ENCODE measurements around the gene PVALEF.

PVALEF gene

DNA sequence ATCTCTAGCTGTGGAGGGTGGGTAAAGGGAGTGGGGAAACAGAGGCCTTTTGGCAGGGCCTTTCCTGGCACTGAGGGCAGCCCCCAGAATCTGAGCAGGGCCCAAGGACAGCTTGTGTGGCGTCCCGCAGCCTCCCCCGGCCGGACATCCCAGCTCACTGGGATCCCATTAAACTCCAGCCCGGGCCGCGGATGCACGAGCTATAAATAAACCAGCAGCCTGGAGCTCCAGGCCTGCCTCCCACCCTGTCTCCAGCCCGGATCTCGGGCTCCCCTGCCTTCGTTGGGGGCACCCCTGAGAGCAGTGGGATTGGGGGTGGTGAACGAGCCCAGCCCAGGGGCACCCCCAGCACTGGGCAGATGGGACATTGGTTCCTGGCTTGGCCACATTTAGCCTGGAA is 14.6 kb downstream of the PVALEF start:
- FAIRE-seq (no peak), DNase-seq (ENCODE audit: insufficient read length, low spot score) (no peak)

DNA sequence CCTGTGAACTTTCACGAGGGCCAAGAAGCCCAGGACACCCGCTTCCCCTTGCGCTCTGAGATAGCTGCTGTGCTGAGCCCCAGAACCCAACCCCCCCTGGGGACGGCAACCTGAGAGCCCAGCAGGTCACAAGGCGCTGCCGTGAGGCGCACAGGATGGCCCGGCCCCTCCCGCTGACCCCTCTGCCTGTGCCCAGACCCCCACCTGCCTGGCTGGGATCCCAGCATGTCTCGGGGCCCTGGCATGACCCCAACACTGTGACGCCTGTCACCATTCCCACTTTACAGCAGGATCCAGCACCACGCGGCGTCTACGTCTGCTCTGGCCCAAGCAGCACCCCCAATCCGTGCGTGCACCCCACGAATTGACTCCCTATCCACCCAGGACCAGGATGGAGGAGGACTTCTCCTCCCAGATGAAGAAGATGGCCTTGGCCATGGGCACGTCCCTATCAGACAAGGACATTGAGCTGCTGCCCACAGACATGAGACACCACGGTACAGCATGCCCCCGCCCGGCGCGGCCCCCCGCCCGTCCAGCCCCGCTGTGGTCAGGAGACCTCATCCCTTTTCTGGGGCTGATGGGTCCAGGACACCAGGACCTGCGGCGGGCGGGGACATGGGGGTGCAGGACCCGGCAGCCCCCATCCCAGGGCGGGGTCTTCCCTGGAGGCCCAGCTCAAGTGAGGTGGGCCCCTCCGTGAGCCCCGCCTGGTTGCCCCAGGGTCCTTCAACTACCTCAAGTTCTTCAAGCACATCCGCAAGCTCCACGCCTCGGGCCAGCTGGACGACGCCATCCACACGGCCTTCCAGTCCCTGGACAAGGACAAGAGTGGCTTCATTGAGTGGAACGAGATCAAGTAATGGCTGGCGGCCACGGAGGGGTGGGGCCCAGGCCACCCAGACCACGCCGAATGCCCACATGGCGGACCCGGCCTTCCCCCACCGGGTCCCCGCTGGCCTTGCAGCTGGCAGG is 15.8 kb downstream of the PVALEF start:
- FAIRE-seq (no peak), DNase-seq (ENCODE audit: insufficient read length, low spot score) (no peak)

DNA sequence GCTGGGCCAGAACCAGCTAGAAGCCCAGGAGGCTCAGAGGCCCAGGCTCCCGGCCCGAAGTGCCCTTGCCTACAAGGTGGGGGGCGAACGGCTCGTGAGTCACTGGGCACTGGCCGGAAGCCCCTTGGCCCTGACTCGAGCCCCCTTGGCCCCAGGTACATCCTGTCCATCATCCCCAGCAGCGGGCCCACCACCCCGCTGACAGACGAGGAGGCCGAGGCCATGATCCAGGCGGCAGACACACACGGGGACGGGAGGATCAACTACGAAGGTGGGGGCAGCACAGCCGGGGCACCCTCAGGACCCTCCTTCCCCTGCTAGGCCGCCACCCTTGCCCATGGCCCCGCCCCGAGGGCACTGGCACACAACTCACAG is 16.5 kb downstream of the PVALEF start:
- DNase-seq (ENCODE audit: insufficient read length, low spot score) (no peak), FAIRE-seq (no peak)

- DNase-seq (ENCODE audit: insufficient read length, low spot score) (no peak), FAIRE-seq (no peak)
Observed at GRCh38 chr17:81182596-81182995, 17.3 kb downstream of the PVALEF start.

DNA sequence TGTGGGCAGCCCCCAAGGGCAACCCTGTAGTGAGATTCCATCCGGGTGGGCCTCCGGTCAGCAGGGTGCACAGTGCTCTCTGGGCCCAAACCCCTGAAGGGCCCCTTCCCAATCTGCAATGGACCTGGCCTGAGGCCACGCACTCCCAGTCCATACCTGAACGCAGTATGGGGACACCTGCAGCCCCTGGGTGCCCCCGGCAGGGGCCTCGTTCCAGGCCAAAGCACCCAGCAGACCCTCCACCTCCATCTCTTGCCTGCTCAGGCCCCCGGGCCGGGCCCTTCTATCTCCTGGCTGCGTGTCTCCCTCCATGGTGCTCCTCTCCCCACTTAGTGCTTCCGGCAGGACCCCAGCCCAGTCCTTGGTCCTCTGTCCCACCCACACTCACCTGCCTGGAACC is 18.0 kb downstream of the PVALEF start:
- DNase-seq (ENCODE audit: insufficient read length, low spot score): no peak
- no peak for FAIRE-seq

DNA sequence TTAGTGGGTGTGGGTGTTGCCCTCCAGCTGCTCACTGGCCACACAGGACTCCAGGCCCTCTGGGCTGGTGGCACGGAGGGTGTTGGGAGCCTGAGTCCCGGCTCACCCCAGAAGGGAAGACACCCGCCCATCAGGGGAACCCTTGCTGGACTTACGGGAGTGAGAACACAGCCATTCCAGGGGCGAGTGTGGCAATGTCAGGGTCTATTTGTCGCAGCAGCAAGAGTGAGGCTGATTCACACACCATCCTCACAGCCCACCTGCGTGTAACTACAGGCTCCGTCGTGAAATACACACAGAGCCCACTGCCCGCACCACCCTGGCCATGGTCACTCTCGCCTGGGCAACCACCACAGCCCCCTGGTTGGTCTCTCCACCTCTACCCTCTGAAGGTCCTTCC is 18.5 kb downstream of the PVALEF start:
- FAIRE-seq (no peak), DNase-seq (ENCODE audit: insufficient read length, low spot score) (no peak)

DNA sequence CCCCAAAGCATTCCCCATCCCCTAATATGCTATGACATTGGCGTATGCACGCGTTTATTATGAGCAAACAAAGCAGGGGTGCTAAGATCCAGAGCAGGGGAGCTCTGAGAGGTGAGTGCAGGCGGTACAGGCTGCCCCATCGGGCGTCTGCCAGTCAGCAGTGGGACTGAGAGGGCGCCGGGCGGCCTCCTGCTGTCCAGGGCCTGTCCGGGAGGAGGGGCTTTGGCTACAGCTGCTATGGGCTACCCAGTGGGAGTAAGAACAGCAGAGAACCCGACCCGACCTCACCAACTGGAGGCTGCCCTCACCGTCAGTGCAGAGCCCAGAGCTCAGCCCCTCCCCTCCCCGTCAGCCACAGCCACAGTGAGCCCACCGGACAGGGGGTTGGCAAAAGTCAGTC is 19.2 kb downstream of the PVALEF start:
- FAIRE-seq (no peak), DNase-seq (ENCODE audit: insufficient read length, low spot score) (no peak)

DNA sequence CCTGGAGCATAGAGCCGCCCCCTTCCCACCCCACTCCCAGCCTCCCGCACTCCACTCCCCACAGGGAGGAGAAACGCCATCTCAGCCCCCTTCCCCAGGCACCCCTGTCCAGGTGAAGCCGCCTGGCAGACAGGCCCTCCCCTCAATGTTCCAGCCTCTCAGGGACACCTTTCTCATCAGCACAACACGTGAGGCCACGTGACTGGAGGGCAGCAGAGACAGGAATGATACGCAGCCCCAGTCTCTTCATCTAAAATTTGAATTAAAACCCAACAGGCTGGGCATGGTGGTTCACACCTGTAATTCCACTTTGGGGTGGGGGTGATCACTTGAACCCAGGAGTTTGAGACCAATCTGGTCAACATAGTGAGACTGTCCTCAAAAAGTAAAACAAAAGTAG is 20.9 kb downstream of the PVALEF start:
- FAIRE-seq: no peak

DNA sequence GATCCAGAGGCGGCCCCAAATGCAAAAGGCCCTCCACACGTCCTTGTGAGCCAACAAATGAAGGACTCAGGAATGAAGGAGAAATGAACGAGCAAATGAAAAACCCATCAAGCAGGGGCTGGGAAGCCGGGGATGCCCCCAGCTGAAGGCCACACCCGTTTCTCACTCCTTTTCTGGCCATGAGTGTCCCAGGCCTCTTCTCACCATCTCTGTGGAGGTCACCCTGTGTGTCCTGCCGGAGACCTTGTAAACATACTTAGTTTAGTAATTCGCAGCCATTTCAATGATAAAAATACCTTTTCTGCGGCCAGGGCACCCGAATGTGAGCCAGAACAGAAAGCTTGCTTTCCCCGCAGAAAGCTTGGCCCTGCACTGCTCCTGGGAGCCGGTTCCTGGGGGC is 21.8 kb downstream of the PVALEF start:
- DNase-seq (ENCODE audit: insufficient read length, low spot score) (no peak), FAIRE-seq (no peak)

More for the DNA sequence above, 20.9 kb downstream of the PVALEF start:
- no peak for DNase-seq (ENCODE audit: insufficient read length, low spot score)

DNA sequence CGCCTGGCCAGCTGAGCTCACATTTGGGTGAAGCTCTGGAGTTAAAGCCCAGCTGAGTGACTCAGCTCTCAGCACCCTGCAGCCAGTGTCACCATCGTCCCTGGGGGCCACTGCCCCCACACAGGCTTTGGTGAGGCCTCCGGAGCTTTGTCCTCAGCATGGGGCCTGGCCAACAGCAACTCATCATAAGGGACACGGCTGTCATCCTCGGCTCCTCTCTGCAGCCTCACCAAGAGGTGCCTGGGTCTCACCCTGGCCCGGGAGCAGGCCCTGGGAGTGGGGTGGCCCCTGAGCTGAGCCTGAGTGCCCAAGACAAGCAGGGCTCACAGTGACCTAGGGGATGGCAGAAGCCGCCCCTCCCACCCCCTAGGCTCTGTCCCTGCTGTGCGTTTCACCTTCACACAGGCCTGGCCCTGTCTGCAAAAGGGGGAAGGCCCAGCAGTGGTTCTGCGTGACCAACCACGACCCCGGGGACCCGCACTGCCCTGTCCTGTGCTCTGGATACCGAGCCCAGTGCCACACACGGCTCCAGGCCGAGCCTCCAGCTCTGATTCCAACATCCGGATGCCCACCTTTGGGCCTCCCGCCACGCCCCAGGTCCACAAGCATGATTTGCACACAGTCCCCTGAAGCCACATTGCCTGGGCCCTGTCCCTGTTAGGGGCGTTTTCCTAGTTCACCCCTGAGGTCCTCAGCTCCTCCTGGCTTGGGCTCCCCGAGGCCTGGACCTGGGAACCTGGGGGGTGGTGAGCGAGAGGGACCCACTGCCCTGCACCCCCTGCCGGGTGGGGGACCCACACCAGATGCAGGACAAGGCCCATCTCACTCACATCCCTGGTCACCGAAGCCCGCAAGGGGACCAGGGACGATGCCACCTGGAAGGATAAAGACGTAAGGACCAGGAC is 22.5 kb downstream of the PVALEF start:
- no peak for DNase-seq (ENCODE audit: insufficient read length, low spot score)
- no peak for FAIRE-seq

DNA sequence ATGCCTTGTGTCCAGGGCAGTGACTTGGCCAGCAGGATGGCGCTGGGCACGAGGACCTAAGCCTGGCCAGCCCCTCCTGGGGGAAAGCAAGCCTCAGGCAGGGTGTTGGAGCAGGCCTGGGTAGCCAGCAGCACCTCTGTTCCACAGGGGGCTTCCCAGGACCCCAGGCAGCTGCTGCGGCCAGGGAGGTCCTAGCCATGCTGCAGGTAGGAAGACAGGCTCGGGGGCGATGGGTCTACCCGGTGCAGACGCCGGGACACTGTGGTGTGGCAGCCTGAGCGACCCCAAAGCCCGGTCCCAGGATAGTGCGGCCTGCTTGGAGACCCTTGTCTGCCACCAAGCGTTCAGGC is 23.2 kb downstream of the PVALEF start:
- FAIRE-seq (no peak), DNase-seq (ENCODE audit: insufficient read length, low spot score) (no peak)

GRCh38 chr17:81189016-81189415 is 23.7 kb downstream of the PVALEF start:
- no peak for DNase-seq (ENCODE audit: insufficient read length, low spot score)
- no peak for FAIRE-seq

- DNase-seq (ENCODE audit: insufficient read length, low spot score) (no peak), FAIRE-seq (no peak)
Observed at GRCh38 chr17:81189670-81190530, 24.6 kb downstream of the PVALEF start.

- no peak for FAIRE-seq
- no peak for DNase-seq (ENCODE audit: insufficient read length, low spot score)
Observed at GRCh38 chr17:81190591-81190990, 25.3 kb downstream of the PVALEF start.

GRCh38 chr17:81191116-81191515 is 25.8 kb downstream of the PVALEF start:
- DNase-seq (ENCODE audit: insufficient read length, low spot score) (no peak), FAIRE-seq (no peak)

DNA sequence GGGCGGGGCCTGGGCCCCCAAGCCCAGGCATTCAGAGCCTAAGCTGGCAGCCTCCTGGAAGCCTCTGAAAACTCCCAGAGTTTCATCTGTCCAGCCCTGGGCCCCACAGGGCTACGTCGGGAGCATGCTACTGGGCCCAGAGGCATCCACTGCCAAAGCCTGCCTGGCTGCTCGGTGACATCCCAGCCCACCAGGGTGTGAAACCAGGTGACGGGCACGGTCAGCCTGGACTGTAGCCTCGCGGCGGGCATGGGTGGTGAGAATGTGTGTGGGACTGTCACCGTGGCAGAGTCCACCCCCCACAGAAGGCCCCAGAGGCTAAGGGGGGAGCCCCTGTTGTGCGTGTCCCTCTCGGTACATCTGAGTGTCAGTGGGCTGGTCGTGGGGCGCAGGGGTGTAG is 26.3 kb downstream of the PVALEF start:
- no peak for FAIRE-seq
- DNase-seq (ENCODE audit: insufficient read length, low spot score): no peak

DNA sequence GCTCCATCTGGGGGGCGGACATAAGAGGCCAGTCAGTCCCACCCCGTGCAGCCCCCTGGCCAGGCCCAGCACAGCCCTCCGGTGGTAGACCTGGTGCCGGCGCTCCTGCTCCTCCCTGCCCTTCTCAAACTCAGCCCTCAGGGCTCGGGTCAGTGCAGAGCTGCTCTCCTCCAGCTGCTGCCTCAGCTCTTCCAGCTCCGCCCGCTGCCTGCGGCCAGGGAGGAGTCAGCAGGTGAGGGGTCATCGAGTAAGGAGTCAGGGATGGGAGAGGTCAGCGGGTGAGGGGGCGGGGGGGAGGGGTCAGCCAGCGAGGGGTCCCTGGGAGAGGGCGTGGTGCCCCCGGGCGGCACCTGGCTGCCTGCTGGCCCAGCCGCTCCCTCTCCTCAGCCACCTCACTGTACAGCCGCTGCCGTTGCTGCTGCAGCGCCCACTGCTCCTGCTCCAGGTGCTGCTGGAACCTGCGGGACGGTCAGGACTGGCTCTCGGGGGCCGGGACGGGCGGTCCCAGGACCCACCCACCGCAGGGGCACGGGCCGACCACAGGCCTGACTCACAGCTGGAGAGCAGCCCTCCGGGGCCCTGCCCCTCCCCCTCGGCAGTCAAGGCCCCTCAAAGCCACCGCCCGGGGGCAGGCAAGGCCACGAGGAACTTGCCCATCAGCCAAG is 27.2 kb downstream of the PVALEF start:
- FAIRE-seq (no peak), DNase-seq (ENCODE audit: insufficient read length, low spot score) (no peak)

DNA sequence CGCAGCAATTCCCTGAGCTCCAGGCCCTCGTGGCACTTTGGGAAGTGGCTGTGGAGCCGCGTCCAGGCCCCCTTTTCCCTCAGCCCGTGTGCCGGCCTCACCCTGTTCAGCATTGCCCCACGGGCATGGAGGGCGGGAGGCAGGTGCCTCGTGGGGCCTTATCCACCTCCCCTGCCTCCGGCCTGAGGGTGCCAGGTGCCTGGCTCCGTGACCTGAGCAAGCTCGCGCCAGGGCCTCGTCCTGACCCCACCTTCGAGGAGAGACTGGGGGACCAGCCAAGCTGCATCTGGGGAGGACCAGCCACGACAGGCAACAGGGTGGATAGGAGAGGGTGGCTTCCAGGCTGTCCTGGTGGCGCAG is 27.7 kb downstream of the PVALEF start:
- no peak for FAIRE-seq

DNA sequence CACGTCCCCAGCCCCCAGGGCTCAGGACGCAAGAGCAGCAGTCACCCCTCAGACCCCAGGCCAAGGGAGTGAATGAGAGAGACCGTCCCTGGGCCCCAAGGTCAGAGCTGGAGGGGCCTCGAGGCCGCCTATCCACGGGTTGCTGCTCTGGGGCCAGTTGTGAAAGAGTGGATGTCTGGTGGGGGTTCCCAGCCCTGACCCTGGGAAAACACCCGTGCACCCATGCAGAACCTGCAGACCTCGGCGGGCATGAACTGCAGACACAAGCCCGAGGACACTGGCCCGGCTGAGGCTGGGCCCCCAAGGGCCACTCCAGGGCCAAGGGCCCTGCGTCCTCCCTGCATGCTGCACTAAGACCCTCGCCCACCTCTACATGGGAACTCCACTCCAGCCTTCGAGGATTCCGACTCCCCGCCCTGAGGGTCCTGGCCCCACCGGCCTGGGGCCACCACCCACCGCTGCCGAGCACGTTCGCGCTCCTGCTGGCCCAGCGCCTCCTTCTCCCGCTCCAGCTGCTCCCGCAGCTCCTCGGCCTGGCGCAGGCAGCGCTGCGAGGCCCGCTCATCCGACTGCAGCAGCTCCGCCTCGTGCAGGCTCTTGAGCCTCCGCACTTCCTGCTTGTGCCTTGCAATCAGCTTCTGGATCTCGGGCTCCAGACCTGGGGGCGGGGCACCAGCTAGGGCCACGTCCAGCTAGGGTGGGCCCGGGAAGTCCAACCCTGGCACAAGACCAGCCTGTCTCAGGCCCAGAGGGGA is 28.3 kb downstream of the PVALEF start:
- FAIRE-seq: no peak
- DNase-seq (ENCODE audit: insufficient read length, low spot score): no peak

More for the DNA sequence above, 27.7 kb downstream of the PVALEF start:
- DNase-seq (ENCODE audit: insufficient read length, low spot score): no peak
